ENCODE data around the gene GPC3. TPM values are rescaled to one million over a fixed set of nuclear protein-coding genes. Genes with fewer than 3 reads are reported as not detected.

GPC3 gene
- polyA plus RNA-seq, 1 experiment = not detected

GRCh38 chrX:133854290-133854689, 131.1 kb downstream of the GPC3 start:
- no peaks in the 10 kb centered on the region for H3K36me3 ChIP-seq (ENCODE audit: control insufficient read depth, insufficient read depth, low read length)
- no peak for DNase-seq (ENCODE audit: low read depth)
- ChIA-PET CTCF (no interaction called here), POLR2A (no interaction called here)
- H3K27me3 ChIP-seq (ENCODE audit: control insufficient read depth, insufficient read depth, low read length) = no peaks in the 10 kb centered on the region
- H3K4me3 ChIP-seq (ENCODE audit: low read depth, low read length) = no peak overlapping the region
- no peak for TF ChIP-seq CTCF (IDR thresholded peaks at IDR 0.05; ENCODE audit: insufficient read depth, low read depth, low read length)

- Histone ChIP-seq H3K4me3 (ENCODE audit: low read depth, low read length) (no peak overlapping the region), H3K27me3 (ENCODE audit: control insufficient read depth, insufficient read depth, low read length) (no peaks in the 10 kb centered on the region), H3K36me3 (ENCODE audit: control insufficient read depth, insufficient read depth, low read length) (no peaks in the 10 kb centered on the region)
- no peak for TF ChIP-seq CTCF (IDR thresholded peaks at IDR 0.05; ENCODE audit: insufficient read depth, low read depth, low read length)
- no peak for DNase-seq (ENCODE audit: low read depth)
- ChIA-PET POLR2A (no interaction called here), CTCF (no interaction called here)
Measured at GRCh38 chrX:133852837-133853356, 132.5 kb downstream of the GPC3 start.

- DNase-seq (ENCODE audit: low read depth) = no peak
- TF ChIP-seq CTCF (IDR thresholded peaks at IDR 0.05; ENCODE audit: insufficient read depth, low read depth, low read length) = no peak
- H3K27me3 ChIP-seq (ENCODE audit: control insufficient read depth, insufficient read depth, low read length) = no peaks in the 10 kb centered on the region
- no peaks in the 10 kb centered on the region for H3K36me3 ChIP-seq (ENCODE audit: control insufficient read depth, insufficient read depth, low read length)
- ChIA-PET CTCF (interaction anchor here (1.2 kb wide), 1 partner anchor 175 kb away, joined by 3 read pairs; no protein-coding TSS in a partner anchor), POLR2A (no interaction called here)
- no peak overlapping the region for H3K4me3 ChIP-seq (ENCODE audit: low read depth, low read length)
Measured at GRCh38 chrX:133852401-133852800, 133.0 kb downstream of the GPC3 start.

- ChIA-PET POLR2A (no interaction called here), CTCF (interaction anchor here (1.3 kb wide), 1 partner anchor 11 kb away, joined by 4 read pairs; no protein-coding TSS in a partner anchor)
- Histone ChIP-seq H3K4me3 (ENCODE audit: low read depth, low read length) (no peak overlapping the region), H3K36me3 (ENCODE audit: control insufficient read depth, insufficient read depth, low read length) (no peaks in the 10 kb centered on the region), H3K27me3 (ENCODE audit: control insufficient read depth, insufficient read depth, low read length) (no peaks in the 10 kb centered on the region)
- TF ChIP-seq CTCF (IDR thresholded peaks at IDR 0.05; ENCODE audit: insufficient read depth, low read depth, low read length) = no peak
- DNase-seq (ENCODE audit: low read depth) = no peak
Measured at GRCh38 chrX:133850399-133850798, 135.0 kb downstream of the GPC3 start.

- no peak for TF ChIP-seq CTCF (IDR thresholded peaks at IDR 0.05; ENCODE audit: insufficient read depth, low read depth, low read length)
- POLR2A ChIA-PET = no interaction called here
- Histone ChIP-seq H3K4me3 (ENCODE audit: low read depth, low read length) (no peak overlapping the region), H3K36me3 (ENCODE audit: control insufficient read depth, insufficient read depth, low read length) (no peaks in the 10 kb centered on the region), H3K27me3 (ENCODE audit: control insufficient read depth, insufficient read depth, low read length) (no peaks in the 10 kb centered on the region)
- DNase-seq (ENCODE audit: low read depth) = no peak
- CTCF ChIA-PET = no interaction called here
Measured at GRCh38 chrX:133849676-133850075, 135.7 kb downstream of the GPC3 start.

Data from BJ (cell line).